DMS79 treated with DMSO at 0.1 percent for 48 hours (cell line): ENCODE data around the gene MED14.
A peak's percentile ranks its signal among the peaks of the same experiment; 100 is the strongest.
"Not testable (repeated sequence)": the region's sequence is repeated elsewhere in the genome, so short reads cannot be mapped to it uniquely, and the experiment has no call there.

Experiments
- DNase-seq: peaks from one replicate; lab custom pipeline; 2025; lab: John Stamatoyannopoulos, UW

The MED14 gene

GRCh38 chrX:40735325-40736169 is at the start of gene MED14:
Gene MED14 (minus strand): TSS chrX:40735542. CDS start chrX:40735412, 130 bp downstream.
- DNase-seq: peak; percentile 47

GRCh38 chrX:40784516-40785151 is 49.3 kb upstream of the MED14 start:
- no peak for DNase-seq

GRCh38 chrX:40782644-40783259 is 47.4 kb upstream of the MED14 start:
- DNase-seq: not testable (repeated sequence)

GRCh38 chrX:40780951-40781350 is 45.6 kb upstream of the MED14 start:
- no peak for DNase-seq

GRCh38 chrX:40780082-40780481 is 44.7 kb upstream of the MED14 start:
- DNase-seq: no peak

GRCh38 chrX:40778861-40779575 is 43.7 kb upstream of the MED14 start:
- no peak for DNase-seq

- DNase-seq: no peak
Observed at GRCh38 chrX:40773809-40774208, 38.5 kb upstream of the MED14 start.

- DNase-seq: no peak
Observed at GRCh38 chrX:40773188-40773587, 37.8 kb upstream of the MED14 start.

- no peak for DNase-seq
Observed at GRCh38 chrX:40772290-40772689, 36.9 kb upstream of the MED14 start.

GRCh38 chrX:40761762-40762161 is 26.4 kb upstream of the MED14 start:
- DNase-seq: no peak

- no peak for DNase-seq
Observed at GRCh38 chrX:40759374-40759773, 24.0 kb upstream of the MED14 start.

- no peak for DNase-seq
Observed at GRCh38 chrX:40757058-40757457, 21.7 kb upstream of the MED14 start.

GRCh38 chrX:40755291-40756249 is 20.2 kb upstream of the MED14 start:
- no peak for DNase-seq

GRCh38 chrX:40749681-40750494 is 14.5 kb upstream of the MED14 start:
- DNase-seq: no peak

GRCh38 chrX:40748977-40749376 is 13.6 kb upstream of the MED14 start:
- DNase-seq: no peak

GRCh38 chrX:40746521-40746920 is 11.2 kb upstream of the MED14 start:
- no peak for DNase-seq

GRCh38 chrX:40736170-40736505 is 796 bp upstream of the MED14 start:
- DNase-seq: peak; percentile 6

- DNase-seq: no peak
Observed at GRCh38 chrX:40734971-40735324, 394 bp downstream of the MED14 start.

- DNase-seq: no peak
Observed at GRCh38 chrX:40733706-40734105, 1.6 kb downstream of the MED14 start.

GRCh38 chrX:40732499-40732898 is 2.8 kb downstream of the MED14 start:
- DNase-seq: not testable (repeated sequence)
